ENCODE data around the gene KCNIP4. TPM values are rescaled to one million over a fixed set of nuclear protein-coding genes. Genes with fewer than 3 reads are reported as not detected.

Gene KCNIP4
- total and polyA plus RNA-seq, 9 of the 15 experiments (the other 6 are each of a cell fraction or from before 2014, with no cell fraction given), result 0.25 to 0.41 TPM; not detected in 7

- FAIRE-seq, result no peak
- H4K20me1 ChIP-seq (replicated peaks; ENCODE audit: control insufficient read depth, insufficient read depth, low read length), result no peaks in the 10 kb centered on the region
- no TSS peak for BruUV-seq (replicated peaks)
- TF ChIP-seq SOX6 (IDR thresholded peaks at IDR 0.05) (no peak), POU5F1 (IDR thresholded peaks at IDR 0.05; ENCODE audit: borderline replicate concordance, low read depth, low read length, partially characterized antibody) (no peak), PHF20 (IDR thresholded peaks at IDR 0.05; ENCODE audit: partially characterized antibody) (no peak), CHCHD3 (CRISPR knock-in tag; IDR thresholded peaks at IDR 0.05) (no peak)
- TF ChIP-seq, protein P1, sequence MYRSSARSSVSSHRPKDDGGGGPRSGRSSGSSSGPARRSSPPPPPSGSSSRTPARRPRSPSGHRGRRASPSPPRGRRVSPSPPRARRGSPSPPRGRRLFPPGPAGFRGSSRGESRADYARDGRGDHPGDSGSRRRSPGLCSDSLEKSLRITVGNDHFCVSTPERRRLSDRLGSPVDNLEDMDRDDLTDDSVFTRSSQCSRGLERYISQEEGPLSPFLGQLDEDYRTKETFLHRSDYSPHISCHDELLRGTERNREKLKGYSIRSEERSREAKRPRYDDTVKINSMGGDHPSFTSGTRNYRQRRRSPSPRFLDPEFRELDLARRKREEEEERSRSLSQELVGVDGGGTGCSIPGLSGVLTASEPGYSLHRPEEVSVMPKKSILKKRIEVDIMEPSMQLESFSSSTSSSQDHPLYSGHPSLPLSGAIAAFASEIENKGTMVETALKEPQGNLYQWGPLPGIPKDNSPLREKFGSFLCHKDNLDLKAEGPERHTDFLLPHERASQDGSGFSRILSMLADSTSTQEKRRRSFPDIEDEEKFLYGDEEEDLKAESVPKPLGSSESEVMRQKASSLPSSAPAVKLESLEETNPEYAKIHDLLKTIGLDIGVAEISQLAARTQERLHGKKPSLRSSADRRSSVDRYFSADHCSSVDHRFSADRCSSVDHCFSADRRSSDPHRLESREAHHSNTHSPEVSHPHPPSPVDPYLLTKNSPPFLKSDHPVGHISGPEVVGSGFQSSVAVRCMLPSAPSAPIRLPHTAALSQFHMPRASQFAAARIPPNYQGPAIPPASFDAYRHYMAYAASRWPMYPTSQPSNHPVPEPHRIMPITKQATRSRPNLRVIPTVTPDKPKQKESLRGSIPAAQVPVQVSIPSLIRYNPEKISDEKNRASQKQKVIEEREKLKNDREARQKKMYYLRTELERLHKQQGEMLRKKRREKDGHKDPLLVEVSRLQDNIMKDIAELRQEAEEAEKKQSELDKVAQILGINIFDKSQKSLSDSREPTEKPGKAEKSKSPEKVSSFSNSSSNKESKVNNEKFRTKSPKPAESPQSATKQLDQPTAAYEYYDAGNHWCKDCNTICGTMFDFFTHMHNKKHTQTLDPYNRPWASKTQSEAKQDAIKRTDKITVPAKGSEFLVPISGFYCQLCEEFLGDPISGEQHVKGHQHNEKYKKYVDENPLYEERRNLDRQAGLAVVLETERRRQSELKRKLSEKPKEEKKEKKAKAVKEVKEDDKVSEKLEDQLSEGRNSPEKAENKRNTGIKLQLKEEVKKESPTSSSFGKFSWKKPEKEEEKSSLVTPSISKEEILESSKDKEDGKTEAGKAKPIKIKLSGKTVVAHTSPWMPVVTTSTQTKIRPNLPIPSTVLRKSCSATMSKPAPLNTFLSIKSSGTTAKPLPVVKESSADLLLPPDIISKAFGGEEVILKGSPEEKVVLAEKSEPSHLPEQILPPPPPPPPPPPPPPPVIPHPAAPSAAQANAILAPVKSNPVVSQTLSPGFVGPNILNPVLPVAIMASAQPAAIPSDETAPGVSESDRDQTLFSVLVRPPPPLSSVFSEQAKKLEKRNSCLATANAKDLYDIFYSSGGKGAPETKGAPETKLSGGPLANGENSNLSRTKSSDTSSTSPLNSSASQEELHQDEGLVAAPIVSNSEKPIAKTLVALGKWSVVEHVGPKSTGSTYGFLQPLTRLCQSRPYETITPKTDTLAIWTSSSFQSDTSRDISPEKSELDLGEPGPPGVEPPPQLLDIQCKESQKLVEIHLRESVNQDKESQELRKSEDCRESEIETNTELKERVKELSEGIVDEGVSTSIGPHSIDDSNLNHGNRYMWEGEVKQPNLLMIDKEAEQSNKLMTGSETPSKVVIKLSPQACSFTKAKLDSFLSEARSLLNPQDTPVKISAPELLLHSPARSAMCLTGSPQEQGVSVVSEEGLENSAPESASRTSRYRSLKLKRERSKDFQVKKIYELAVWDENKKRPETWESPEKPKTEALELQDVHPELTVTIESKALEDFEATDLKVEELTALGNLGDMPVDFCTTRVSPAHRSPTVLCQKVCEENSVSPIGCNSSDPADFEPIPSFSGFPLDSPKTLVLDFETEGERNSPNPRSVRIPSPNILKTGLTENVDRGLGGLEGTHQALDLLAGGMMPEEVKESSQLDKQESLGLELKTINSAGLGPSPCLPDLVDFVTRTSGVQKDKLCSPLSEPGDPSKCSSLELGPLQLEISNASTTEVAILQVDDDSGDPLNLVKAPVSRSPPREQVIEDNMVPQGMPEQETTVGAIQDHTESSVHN (IDR thresholded peaks at IDR 0.05; ENCODE audit: borderline replicate concordance in 1 of 2, low read depth in 1 of 2), result no peak
- TF ChIP-seq, protein P2, sequence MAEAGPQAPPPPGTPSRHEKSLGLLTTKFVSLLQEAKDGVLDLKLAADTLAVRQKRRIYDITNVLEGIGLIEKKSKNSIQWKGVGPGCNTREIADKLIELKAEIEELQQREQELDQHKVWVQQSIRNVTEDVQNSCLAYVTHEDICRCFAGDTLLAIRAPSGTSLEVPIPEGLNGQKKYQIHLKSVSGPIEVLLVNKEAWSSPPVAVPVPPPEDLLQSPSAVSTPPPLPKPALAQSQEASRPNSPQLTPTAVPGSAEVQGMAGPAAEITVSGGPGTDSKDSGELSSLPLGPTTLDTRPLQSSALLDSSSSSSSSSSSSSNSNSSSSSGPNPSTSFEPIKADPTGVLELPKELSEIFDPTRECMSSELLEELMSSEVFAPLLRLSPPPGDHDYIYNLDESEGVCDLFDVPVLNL (CRISPR knock-in tag; IDR thresholded peaks at IDR 0.05; ENCODE audit: low read depth), result no peak
- TF ChIP-seq, protein P3, sequence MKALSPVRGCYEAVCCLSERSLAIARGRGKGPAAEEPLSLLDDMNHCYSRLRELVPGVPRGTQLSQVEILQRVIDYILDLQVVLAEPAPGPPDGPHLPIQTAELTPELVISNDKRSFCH (CRISPR knock-in tag; IDR thresholded peaks at IDR 0.05), result no peak
- TF ChIP-seq, protein P3 (tag; IDR thresholded peaks at IDR 0.05), result no peak
- TF ChIP-seq, protein P4, sequence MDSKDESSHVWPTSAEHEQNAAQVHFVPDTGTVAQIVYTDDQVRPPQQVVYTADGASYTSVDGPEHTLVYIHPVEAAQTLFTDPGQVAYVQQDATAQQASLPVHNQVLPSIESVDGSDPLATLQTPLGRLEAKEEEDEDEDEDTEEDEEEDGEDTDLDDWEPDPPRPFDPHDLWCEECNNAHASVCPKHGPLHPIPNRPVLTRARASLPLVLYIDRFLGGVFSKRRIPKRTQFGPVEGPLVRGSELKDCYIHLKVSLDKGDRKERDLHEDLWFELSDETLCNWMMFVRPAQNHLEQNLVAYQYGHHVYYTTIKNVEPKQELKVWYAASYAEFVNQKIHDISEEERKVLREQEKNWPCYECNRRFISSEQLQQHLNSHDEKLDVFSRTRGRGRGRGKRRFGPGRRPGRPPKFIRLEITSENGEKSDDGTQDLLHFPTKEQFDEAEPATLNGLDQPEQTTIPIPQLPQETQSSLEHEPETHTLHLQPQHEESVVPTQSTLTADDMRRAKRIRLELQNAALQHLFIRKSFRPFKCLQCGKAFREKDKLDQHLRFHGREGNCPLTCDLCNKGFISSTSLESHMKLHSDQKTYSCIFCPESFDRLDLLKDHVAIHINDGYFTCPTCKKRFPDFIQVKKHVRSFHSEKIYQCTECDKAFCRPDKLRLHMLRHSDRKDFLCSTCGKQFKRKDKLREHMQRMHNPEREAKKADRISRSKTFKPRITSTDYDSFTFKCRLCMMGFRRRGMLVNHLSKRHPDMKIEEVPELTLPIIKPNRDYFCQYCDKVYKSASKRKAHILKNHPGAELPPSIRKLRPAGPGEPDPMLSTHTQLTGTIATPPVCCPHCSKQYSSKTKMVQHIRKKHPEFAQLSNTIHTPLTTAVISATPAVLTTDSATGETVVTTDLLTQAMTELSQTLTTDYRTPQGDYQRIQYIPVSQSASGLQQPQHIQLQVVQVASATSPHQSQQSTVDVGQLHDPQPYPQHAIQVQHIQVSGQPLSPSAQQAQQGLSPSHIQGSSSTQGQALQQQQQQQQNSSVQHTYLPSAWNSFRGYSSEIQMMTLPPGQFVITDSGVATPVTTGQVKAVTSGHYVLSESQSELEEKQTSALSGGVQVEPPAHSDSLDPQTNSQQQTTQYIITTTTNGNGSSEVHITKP (IDR thresholded peaks at IDR 0.05; ENCODE audit: partially characterized antibody), result no peak
Measured at GRCh38 chr4:21826071-21826470, 122.5 kb downstream of the KCNIP4 start.

More at GRCh38 chr4:21826071-21826470, 122.5 kb downstream of the KCNIP4 start:
- Histone ChIP-seq H3K9me3 (replicated peaks; ENCODE audit: control insufficient read depth, insufficient read depth, low read depth, low read length) (no peaks in the 10 kb centered on the region), H3K36me3 (ENCODE audit: control insufficient read depth, insufficient read depth, low read length) (no peaks in the 10 kb centered on the region), H3K9ac (ENCODE audit: insufficient read depth in 1 of 2, low read depth in 2 of 2, low read length in 2 of 2) (no peak overlapping the region), H3K4me2 (ENCODE audit: insufficient read depth, low read length) (no peak overlapping the region), H3K4me3 (no peak overlapping the region), H3K79me2 (ENCODE audit: control insufficient read depth, insufficient read depth, low read length) (no peaks in the 10 kb centered on the region), H3K4me1 (replicated peaks in 1 of 2; ENCODE audit: control insufficient read depth in 2 of 2, insufficient read depth in 2 of 2, low read length in 2 of 2) (no peaks in the 10 kb centered on the region), H3K27me3 (ENCODE audit: control insufficient read depth in 2 of 2, insufficient read depth in 2 of 2, low read length in 2 of 2) (no peaks in the 10 kb centered on the region), H3K9me1 (ENCODE audit: control insufficient read depth, insufficient read depth, low read length) (no peaks in the 10 kb centered on the region), H2AFZ (ENCODE audit: low read depth, low read length) (no peak overlapping the region), H3K27ac (ENCODE audit: extremely low read depth, low read depth, low read length) (no peak overlapping the region)
- DNase-seq (ENCODE audit: extremely low read depth in 1 of 4, low spot score in 3 of 4) (no peak), ATAC-seq (no peak)
- ChIA-PET POLR2A (no interaction called here), CTCF (ENCODE audit: low intra/inter-chr PET ratio) (no interaction called here)
- WGBS (ENCODE audit: insufficient coverage, low coverage, missing lambda C conversion rate), result 0% methylated on average over 4 of the region's 4 CpGs
- in situ Hi-C loops (cut with MboI) (no loop called here), intact Hi-C loops (cut with micrococcal nuclease) (no loop called here)
